ENCODE results near the gene IGFBP1. TPM values are rescaled to one million over a fixed set of nuclear protein-coding genes. Genes with fewer than 3 reads are reported as not detected.
A peak's percentile ranks its signal among the peaks of the same experiment; 100 is the strongest.

The IGFBP1 gene
- total and polyA plus RNA-seq, 2 of the 13 experiments (the other 11 are each of a cell fraction or from before 2014, with no cell fraction given), result 5.4 to 885 TPM

DNA sequence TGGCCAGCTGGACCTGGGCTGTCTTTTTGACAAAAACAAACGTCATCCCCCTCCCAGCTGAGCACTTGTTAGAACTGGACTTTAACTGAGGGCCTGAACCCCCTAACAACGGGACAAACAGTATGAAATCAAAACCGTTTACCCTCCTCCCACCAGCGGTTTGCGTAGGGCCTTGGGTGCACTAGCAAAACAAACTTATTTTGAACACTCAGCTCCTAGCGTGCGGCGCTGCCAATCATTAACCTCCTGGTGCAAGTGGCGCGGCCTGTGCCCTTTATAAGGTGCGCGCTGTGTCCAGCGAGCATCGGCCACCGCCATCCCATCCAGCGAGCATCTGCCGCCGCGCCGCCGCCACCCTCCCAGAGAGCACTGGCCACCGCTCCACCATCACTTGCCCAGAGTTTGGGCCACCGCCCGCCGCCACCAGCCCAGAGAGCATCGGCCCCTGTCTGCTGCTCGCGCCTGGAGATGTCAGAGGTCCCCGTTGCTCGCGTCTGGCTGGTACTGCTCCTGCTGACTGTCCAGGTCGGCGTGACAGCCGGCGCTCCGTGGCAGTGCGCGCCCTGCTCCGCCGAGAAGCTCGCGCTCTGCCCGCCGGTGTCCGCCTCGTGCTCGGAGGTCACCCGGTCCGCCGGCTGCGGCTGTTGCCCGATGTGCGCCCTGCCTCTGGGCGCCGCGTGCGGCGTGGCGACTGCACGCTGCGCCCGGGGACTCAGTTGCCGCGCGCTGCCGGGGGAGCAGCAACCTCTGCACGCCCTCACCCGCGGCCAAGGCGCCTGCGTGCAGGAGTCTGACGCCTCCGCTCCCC lies at the start of gene IGFBP1 (continued):
- TF ChIP-seq, protein P1, sequence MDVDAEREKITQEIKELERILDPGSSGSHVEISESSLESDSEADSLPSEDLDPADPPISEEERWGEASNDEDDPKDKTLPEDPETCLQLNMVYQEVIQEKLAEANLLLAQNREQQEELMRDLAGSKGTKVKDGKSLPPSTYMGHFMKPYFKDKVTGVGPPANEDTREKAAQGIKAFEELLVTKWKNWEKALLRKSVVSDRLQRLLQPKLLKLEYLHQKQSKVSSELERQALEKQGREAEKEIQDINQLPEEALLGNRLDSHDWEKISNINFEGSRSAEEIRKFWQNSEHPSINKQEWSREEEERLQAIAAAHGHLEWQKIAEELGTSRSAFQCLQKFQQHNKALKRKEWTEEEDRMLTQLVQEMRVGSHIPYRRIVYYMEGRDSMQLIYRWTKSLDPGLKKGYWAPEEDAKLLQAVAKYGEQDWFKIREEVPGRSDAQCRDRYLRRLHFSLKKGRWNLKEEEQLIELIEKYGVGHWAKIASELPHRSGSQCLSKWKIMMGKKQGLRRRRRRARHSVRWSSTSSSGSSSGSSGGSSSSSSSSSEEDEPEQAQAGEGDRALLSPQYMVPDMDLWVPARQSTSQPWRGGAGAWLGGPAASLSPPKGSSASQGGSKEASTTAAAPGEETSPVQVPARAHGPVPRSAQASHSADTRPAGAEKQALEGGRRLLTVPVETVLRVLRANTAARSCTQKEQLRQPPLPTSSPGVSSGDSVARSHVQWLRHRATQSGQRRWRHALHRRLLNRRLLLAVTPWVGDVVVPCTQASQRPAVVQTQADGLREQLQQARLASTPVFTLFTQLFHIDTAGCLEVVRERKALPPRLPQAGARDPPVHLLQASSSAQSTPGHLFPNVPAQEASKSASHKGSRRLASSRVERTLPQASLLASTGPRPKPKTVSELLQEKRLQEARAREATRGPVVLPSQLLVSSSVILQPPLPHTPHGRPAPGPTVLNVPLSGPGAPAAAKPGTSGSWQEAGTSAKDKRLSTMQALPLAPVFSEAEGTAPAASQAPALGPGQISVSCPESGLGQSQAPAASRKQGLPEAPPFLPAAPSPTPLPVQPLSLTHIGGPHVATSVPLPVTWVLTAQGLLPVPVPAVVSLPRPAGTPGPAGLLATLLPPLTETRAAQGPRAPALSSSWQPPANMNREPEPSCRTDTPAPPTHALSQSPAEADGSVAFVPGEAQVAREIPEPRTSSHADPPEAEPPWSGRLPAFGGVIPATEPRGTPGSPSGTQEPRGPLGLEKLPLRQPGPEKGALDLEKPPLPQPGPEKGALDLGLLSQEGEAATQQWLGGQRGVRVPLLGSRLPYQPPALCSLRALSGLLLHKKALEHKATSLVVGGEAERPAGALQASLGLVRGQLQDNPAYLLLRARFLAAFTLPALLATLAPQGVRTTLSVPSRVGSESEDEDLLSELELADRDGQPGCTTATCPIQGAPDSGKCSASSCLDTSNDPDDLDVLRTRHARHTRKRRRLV (CRISPR knock-in tag; IDR thresholded peaks at IDR 0.05), result peak; percentile 74; the same call in 1 of the 2 replicates
- TF ChIP-seq KDM5A (IDR thresholded peaks at IDR 0.05; ENCODE audit: borderline replicate concordance, low read length), result no peak; the same call in 1 of the 2 replicates
- TF ChIP-seq ZNF572 (CRISPR knock-in tag; IDR thresholded peaks at IDR 0.05), result 0 out of 2 replicates have a peak, but pooled peaks have one; percentile 28
- TF ChIP-seq SPEN (CRISPR knock-in tag; IDR thresholded peaks at IDR 0.05; ENCODE audit: low read depth), result peak; percentile 85; the same call in 1 of the 2 replicates
- TF ChIP-seq ZNF841 (CRISPR knock-in tag; IDR thresholded peaks at IDR 0.05; ENCODE audit: borderline replicate concordance), result peak; percentile 84; the same call in 1 of the 2 replicates
- TF ChIP-seq ZNF792 (CRISPR knock-in tag; IDR thresholded peaks at IDR 0.05), result peak; percentile 75
- peak; percentile 84 for TF ChIP-seq ZFP36L1 (CRISPR knock-in tag; IDR thresholded peaks at IDR 0.05)
- TF ChIP-seq ZNF605 (CRISPR knock-in tag; IDR thresholded peaks at IDR 0.05), result peak; percentile 90
- TF ChIP-seq, protein P2, sequence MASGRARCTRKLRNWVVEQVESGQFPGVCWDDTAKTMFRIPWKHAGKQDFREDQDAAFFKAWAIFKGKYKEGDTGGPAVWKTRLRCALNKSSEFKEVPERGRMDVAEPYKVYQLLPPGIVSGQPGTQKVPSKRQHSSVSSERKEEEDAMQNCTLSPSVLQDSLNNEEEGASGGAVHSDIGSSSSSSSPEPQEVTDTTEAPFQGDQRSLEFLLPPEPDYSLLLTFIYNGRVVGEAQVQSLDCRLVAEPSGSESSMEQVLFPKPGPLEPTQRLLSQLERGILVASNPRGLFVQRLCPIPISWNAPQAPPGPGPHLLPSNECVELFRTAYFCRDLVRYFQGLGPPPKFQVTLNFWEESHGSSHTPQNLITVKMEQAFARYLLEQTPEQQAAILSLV (CRISPR knock-in tag; IDR thresholded peaks at IDR 0.05; ENCODE audit: borderline replicate concordance), result peak; percentile 81; the same call in 1 of the 2 replicates
- TF ChIP-seq NONO (IDR thresholded peaks at IDR 0.05), result no peak
- peak; percentile 74 for TF ChIP-seq NONO (CRISPR knock-in tag; conservative IDR thresholded peaks at IDR 0.05)
- peak; percentile 78 for TF ChIP-seq HDAC2 (CRISPR knock-in tag; IDR thresholded peaks at IDR 0.05)
- no peak for TF ChIP-seq NFIC (IDR thresholded peaks at IDR 0.05; ENCODE audit: low read length)
- peak; percentile 79; the same call in 1 of the 2 replicates for TF ChIP-seq IRF2 (CRISPR knock-in tag; IDR thresholded peaks at IDR 0.05)
- TF ChIP-seq POLR2AphosphoS5 (IDR thresholded peaks at IDR 0.05; ENCODE audit: low read depth, low read length), result peak; percentile 99
- TF ChIP-seq, protein P3, sequence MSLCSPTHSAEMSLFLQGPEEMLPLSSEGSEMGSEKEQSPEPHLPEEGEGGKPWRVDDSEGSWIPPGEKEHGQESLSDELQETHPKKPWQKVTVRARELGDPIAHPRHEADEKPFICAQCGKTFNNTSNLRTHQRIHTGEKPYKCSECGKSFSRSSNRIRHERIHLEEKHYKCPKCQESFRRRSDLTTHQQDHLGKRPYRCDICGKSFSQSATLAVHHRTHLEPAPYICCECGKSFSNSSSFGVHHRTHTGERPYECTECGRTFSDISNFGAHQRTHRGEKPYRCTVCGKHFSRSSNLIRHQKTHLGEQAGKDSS (CRISPR knock-in tag; IDR thresholded peaks at IDR 0.05; ENCODE audit: borderline replicate concordance, low read depth), result no peak; the same call in 1 of the 2 replicates
- TF ChIP-seq ZNF784 (CRISPR knock-in tag; IDR thresholded peaks at IDR 0.05; ENCODE audit: borderline replicate concordance), result peak; percentile 73
- peak; percentile 88; the same call in 1 of the 2 replicates for TF ChIP-seq ZNF816 (CRISPR knock-in tag; IDR thresholded peaks at IDR 0.05; ENCODE audit: borderline replicate concordance)
- peak; percentile 61 for TF ChIP-seq RFX1 (IDR thresholded peaks at IDR 0.05)
- TF ChIP-seq NFE2 (CRISPR knock-in tag; IDR thresholded peaks at IDR 0.05), result no peak
- TF ChIP-seq ZNF432 (CRISPR knock-in tag; IDR thresholded peaks at IDR 0.05; ENCODE audit: borderline replicate concordance), result 0 out of 2 replicates have a peak, but pooled peaks have one; percentile 85
- 0 out of 2 replicates have a peak, but pooled peaks have one; percentile 41 for TF ChIP-seq MZF1 (CRISPR knock-in tag; IDR thresholded peaks at IDR 0.05; ENCODE audit: borderline replicate concordance)

Measured in HepG2 (cell line).